HG02610 (cell line): Measurements from ENCODE around the gene MEOX2.

Experiments
- ATAC-seq: cut with Tn5 transposase; IDR thresholded peaks from one replicate; pipeline ENCODE4 v1.9.1; 2021; ENCODE audit warnings: mild to moderate bottlenecking, moderate library complexity; ENCODE audit not compliant: unreplicated experiment

The MEOX2 gene

GRCh38 chr7:15566476-15566875, 120.0 kb downstream of the MEOX2 start:
- no peak for ATAC-seq

GRCh38 chr7:15561835-15562234, 124.6 kb downstream of the MEOX2 start, which contains the start of gene AGMO:
Gene AGMO, minus strand, starts transcription at chr7:15562015.
- no peak for ATAC-seq
